NCI-H2029 (cell line): ENCODE measurements around the gene HOXD8.
A peak's percentile ranks its signal among the peaks of the same experiment; 100 is the strongest.

Experiments
- DNase-seq: peaks from one replicate; lab custom pipeline; 2025; lab: John Stamatoyannopoulos, UW

HOXD8 gene

GRCh38 chr2:176174824-176175708, 45.6 kb downstream of the HOXD8 start:
- no peak for DNase-seq

GRCh38 chr2:176175709-176176607, 46.5 kb downstream of the HOXD8 start:
- no peak for DNase-seq

- DNase-seq, result no peak
These were observed 48.1 kb downstream of the HOXD8 start for GRCh38 chr2:176177580-176178037.

DNA sequence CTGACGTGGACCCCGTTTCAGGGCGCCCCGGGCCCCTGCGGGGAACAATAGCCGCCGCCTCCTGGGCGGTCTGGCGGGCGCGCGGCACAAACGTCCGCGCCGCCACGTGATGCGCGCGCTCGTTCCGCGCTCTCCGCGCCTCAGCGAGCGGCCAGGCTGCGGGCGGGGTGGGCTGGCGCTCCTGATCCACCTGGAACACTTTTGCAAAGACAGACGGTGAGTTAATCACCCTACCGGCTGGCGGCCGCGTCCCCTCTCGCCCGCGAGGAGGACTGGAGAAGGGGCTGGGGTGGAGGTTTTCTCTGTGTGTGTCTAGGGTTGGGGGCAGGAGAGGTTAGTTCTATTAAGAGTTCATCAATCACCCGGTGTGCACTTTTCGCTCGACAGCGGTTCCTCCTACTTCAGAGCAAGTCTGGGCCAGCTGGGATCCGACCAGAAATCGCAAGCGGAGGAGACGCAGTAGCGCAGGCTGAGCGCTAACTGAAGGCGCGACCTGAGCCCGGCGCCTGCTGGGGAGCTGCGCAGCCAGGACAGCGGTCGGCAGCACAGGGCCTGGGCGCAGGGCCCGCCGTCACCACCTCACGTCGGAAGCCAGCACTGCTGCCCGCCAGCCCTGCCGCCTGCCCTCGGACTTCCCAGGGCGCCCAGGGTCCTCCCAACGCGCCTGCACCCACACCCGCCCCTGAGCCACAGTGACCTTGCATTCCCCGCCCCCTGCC, 48.7 kb downstream of the HOXD8 start:
- peak; percentile 66 for DNase-seq

DNA sequence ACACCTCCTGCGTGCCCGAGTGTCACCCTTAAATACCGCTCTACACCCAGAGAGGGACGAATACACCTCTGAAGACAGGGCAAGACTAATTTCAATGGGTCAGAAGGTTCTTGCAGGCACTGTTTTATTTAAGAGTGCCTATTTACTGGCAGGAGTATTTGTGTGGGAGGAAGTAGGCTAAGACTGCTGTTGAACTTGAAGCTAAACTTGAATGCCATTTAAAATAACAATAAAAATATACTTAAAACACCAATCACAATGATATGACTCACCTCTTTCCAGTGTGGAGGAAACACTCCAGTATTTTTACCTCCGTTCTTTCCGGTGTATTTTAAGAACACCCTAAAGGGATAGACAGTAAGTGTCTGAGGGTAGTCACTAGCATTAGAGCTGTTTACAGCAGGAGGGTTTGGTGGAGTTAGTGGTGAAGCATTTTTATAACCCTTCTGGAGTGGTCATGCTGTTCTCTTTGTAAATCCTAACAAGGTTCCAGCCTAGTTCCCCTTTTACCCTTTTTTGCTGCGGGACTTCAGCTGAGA, 49.3 kb downstream of the HOXD8 start:
- DNase-seq, result peak; percentile 30

GRCh38 chr2:176181551-176181950, 52.0 kb downstream of the HOXD8 start:
- no peak for DNase-seq
